DOHH2 (cell line): ENCODE data around the gene TIGD1.

Source experiments
- EZH2phosphoT487 ChIP-seq: fragments of 200-600 bp; sonication (generic); IDR thresholded peaks from 2 replicates; pipeline ENCODE4 v1.6.1; 2017; ENCODE audit warnings: borderline replicate concordance, mild to moderate bottlenecking, antibody characterized with exemption, low read length, moderate library complexity, mixed read lengths
- TF ChIP-seq, protein P1 (sequence below): fragments of 200-600 bp; sonication (generic); IDR thresholded peaks from one replicate; pipeline ENCODE4 v1.5.1; 2014; ENCODE audit warnings: antibody characterized with exemption, mild to moderate bottlenecking, low read depth, low read length; ENCODE audit not compliant: poor library complexity, severe bottlenecking

DNA sequence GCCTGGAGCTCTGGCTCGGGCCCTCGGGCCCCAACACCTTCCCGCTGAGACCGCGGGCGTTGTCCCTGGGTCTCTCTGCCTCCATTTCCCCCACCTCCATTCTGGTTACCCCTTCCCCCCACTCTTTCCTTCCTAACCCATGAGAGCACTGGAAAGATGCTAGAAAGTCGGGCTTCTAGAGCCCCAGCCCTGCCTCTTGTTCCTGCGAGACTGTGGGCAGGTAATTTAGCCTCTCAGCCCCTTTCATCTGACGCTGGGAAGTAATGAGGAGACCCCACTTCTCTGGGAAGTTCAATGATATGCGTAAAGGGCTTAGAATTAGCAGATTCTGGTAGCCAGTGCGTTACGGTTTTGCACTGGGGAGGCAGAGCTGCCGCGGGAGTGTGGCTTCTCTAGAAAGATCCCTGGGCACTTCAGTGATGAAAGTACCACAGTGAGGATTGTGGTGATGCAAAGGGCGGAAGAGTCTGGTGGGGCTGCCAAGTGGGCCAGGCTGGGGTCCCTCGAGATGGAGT lies 46.5 kb downstream of the TIGD1 start:
- TF ChIP-seq, protein P1, sequence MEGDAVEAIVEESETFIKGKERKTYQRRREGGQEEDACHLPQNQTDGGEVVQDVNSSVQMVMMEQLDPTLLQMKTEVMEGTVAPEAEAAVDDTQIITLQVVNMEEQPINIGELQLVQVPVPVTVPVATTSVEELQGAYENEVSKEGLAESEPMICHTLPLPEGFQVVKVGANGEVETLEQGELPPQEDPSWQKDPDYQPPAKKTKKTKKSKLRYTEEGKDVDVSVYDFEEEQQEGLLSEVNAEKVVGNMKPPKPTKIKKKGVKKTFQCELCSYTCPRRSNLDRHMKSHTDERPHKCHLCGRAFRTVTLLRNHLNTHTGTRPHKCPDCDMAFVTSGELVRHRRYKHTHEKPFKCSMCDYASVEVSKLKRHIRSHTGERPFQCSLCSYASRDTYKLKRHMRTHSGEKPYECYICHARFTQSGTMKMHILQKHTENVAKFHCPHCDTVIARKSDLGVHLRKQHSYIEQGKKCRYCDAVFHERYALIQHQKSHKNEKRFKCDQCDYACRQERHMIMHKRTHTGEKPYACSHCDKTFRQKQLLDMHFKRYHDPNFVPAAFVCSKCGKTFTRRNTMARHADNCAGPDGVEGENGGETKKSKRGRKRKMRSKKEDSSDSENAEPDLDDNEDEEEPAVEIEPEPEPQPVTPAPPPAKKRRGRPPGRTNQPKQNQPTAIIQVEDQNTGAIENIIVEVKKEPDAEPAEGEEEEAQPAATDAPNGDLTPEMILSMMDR: no peak
- TF ChIP-seq EZH2phosphoT487: no peak
